GM18519 (cell line): ENCODE measurements around the gene KCNJ5.

Experiments
- ATAC-seq: cut with Tn5 transposase; IDR thresholded peaks from one replicate; pipeline ENCODE4 v1.9.1; 2021; ENCODE audit warnings: mild to moderate bottlenecking, moderate library complexity; ENCODE audit not compliant: unreplicated experiment, low FRiP score

The KCNJ5 gene

DNA sequence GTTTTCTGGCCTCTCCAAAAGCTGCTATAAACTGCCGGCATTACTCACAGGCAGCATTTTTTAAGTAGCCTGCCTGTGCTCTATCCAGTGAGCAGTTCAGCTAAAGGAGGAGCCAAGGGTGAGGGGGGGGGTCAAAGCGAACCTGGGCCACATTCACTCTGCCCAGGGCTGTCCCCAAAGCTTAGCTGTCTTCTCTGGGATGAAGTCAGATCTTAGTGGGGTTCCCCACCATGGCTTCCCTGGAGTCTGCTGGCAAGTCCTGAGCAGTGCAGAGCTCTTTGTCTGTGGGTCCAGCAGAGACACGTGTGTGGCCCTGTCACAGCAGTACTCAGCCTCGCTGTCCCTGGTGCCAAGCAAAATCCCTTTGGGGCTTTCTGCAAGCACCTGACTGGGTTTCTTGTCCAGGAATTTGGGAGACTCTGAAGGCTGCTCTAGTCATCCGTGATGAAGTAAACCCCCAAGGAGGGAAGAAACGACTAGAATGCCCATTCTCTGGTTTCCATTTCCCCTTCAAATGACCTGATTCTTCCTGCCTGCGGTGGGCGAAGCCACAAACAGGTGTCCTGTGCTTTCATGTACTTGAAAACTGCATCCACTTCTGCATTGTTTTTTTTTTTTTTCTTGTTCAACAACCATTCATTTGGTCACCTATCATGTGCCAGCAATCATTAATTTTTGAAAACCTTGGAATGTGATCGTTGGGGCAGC, 2.6 kb downstream of the KCNJ5 start:
- ATAC-seq, result no peak

DNA sequence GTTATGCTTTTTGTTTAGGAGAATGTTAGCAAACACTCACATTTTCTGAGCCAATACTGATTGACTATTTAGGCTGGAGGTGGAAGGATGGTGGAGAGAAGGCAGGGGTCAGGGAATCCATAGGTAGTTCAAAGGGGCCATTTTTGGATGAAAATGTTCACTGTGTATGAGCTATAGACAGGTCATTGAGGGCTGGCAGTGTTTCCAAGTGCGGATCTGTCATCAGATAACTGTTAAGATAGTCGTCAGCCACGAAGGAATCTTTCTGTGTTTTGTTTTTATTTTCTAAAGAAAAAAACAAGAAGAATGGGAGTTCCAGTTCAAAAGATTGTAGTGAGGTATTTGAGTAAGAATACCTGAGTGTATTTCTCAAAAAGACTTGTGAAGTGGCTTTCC, 3.1 kb downstream of the KCNJ5 start:
- no peak for ATAC-seq

DNA sequence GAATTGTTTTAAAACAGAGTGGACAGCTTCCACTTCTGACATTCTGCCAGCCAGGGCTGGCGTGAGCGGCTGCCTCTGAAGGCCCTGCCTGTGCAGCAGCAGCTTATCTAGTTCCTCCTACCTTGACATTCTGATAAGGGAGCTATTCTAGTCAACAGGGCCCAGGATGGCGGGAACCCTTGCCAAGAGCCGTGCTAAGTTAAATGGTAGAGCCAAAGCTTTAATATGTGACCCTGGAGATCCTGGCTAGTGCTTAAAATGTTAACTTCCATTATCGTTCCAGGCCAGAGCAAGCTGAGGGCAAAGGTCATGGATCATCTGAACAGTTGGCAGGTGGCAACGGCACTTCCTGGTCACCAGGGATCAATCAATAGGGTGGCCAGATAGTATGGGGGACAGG, 3.5 kb downstream of the KCNJ5 start:
- ATAC-seq, result no peak

DNA sequence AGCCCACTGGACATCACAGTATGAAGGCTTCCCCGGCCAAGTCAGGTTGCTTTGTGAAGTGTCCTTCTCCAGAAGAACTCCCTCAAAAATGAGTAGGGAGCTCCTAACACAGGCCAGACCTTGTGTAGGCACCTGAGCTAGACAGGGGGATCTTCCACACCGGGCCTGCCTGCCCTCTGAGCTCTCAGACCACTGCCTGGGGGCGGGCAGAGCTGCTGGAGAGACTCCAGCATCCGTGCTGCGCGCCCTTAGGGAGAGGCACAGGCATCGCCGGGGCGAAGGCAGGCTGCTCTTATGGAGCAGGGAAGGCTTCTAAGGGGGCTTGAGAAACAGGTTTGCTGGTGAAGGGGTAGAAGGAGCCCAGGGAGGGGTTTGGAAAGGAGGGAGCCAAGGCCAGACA, 4.4 kb downstream of the KCNJ5 start:
- ATAC-seq, result no peak

DNA sequence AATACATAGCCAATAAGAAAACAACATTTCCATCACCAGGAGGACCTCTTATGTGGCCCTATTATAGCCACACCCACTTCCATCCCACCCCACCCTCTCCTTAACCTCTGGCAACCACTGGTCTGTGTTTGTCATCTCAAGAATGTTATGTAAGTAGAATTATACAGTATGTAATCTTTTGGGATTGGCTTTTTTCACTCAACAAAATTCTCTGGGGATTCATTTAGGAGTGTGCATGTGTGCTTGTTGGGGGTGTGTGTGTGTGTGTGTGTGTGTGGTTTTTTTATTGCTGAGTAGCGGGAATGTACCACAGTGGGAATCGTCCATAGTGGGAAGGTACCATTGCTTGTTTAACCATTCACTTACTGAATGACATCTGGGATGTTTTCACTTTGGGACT, 5.2 kb downstream of the KCNJ5 start:
- ATAC-seq, result no peak

DNA sequence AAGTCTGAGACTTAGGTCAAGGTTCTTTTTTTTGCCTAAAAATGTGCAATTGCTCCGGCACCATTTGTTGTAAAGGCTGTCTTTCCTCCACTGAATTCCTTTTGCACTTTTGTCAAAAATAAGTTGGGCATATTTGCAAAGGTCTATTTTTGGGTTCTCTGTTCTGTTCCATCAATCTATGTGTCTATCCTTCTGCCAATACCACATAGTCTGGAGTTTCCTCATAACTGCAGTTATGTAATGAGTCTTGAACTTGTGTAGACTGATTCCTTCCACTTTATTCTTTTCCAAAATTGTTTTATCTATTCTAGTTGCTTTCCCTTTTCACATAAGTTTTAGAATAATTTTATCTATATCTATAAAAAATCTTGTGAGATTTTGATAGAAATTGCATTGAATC, 6.7 kb downstream of the KCNJ5 start:
- no peak for ATAC-seq

DNA sequence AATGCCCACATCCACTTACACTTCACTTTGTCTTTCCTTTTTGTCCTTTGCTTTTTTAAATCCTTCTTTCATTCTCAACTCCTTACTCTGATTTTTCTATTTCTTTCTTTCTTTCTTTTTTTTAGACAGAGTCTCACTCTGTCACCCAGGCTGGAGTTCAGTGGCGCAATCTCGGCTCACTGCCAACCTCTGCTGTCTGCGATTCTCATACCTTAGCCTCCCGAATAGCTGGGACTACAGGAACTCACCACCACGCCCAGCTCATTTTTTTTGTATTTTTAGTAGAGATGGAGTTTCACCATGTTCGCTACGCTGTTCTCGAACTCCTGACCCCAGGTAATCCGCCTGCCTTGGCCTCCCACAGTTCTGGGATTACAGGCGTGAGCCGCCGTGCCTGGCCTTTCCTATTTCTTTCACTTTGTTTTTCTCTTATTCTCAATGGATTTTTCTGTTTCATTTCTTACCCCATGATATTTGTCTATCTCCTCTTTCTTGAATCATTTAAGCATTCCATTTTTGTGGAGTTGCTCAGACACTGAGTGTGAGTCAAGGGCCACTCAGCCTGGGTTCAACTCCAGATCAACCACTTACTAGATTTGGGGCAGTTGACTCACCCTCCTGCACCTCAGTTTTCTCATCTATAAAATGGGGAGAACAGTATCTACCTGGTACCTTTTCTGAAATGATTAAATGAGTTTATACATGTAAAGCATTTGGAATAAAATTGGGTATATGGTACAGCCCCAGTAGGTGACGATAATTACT, 7.6 kb downstream of the KCNJ5 start:
- no peak for ATAC-seq

DNA sequence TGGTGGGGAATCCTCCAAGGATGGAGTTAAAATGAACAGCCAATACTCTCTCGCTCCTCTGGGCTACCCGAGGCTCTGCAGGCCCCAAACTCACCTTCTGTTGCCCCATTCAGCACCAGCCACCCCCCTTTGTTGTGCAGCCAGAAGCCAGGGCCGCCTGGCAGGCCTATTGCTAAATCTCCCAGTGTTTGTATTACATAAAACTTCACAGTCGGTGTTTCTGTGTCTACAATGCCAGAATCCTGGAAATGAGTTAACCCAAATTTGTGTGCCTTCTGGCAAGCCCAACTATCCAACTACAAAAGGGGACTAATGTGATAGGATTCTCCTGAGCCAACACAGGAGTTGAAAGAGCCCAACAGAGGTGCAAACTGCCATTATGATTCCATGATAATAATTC, 9.3 kb downstream of the KCNJ5 start:
- no peak for ATAC-seq

DNA sequence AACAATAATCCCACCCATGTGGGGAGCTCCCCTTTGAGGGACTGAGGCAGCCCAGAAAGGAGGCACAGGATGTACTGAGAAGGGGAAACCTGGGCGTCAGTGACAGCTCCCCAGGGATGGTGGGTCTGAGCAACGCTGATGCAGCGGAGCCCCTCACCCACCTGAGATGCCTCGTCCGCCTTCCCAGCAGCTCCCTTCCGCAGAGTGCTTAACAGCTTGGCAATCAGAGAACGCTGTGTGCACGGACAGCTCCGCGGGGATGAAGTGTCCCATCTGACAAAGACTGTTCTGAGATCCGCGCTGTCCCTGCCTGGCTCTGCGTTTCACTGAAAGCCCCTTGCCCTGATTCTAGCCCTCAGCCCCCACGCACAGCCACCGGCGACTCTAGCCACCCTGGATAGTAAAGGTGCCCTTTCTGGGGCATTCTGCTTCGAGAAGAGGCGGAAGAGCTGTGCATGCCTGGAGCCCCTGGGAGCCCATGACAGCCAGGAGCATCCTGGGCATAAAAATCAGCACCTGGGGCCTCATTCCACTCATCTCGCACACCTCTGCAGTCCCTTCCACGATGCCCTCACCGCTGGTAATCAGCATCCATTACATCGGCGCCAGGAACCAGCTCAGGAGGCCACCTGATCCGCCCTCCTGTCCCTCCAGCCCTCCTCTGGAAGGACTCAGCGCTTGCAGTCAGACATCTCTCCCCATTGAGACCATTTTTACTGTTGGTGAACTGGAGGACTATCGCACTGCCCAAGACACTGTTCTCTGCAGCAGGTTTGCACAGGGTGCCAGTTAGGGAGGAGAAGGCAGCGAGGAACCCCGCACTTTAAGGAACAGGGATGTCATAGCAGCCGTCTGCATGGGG, 10.7 kb downstream of the KCNJ5 start:
- ATAC-seq, result no peak

DNA sequence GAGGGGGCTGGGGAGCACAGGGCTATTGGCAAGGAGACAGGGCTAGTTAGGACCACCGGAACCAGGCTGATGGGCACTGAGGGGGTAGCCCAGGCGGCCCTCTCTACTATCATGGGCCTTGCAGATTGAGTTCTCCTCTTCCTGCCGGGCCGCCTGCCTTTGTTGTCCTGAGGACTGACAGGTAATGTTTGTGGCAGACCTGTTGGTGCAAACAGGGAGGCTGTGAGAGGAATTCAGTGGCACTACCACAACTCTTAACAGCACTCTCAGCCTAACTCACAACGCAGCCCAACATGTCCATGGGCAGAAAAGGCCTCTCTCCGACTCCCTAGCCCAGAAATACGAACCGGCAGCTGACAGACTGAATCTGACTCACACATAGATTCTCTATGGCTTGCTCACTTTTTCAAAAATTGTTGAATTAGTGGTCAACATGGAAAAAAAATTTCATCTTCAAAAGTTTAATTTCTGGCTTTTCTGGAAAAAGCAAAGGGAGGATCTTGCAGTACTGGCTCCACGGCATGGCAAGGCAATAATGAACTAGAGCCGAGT, 11.4 kb downstream of the KCNJ5 start:
- no peak for ATAC-seq

DNA sequence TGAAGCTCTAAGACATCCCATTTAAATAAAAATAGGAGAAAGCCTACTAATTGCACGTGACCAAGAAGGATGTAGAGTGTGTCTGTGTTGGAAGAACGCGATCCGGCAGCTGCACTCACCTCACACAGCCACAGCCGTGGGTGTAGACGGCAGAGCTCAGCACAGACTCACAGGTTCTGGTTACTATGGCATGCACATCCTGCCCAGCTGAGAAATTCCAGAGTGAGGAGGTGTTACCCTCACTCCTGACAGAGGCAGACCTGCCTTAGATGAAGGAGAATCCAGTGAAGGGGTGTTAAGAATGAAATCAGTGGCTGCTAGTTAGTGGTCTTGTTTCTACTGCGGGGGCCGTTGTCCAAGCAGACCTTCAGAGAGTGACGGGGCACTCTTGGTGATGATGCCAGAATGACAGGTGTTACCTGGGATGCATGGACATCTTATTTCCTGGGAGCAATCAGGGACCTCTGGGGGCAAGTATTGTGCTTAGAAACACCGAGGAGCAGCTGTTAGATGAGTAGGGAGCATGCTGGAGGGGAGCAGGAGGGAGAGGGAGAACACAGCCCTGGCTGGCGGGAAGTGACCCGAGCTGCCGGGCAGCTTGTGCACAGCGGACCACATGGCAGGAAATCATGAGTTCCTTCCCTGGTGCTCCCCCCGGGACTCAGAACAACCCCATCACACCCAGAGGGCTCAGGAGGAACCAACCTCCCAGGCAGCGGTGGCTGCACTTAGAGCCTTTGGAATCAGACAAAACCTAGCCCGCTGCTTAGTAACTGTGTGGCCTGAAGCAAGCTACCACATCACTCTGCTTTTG, 12.3 kb downstream of the KCNJ5 start:
- no peak for ATAC-seq

DNA sequence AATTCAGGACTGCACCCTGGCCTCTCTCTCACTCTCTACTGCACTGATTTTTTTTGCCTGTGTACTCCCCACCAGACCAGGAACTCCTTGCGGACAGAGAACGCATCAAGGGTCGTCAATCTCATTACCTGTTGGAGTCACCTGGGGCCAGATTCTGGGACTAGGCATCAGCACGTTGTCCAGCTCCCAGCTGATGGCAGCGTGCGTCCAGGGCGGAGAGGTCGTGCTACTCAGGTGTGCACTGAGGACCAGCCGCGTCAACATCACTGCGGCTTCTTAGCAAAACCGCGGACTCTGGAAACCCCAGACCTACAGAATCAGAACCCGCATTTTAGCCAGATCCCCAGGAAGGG, 13.1 kb downstream of the KCNJ5 start:
- ATAC-seq, result no peak

DNA sequence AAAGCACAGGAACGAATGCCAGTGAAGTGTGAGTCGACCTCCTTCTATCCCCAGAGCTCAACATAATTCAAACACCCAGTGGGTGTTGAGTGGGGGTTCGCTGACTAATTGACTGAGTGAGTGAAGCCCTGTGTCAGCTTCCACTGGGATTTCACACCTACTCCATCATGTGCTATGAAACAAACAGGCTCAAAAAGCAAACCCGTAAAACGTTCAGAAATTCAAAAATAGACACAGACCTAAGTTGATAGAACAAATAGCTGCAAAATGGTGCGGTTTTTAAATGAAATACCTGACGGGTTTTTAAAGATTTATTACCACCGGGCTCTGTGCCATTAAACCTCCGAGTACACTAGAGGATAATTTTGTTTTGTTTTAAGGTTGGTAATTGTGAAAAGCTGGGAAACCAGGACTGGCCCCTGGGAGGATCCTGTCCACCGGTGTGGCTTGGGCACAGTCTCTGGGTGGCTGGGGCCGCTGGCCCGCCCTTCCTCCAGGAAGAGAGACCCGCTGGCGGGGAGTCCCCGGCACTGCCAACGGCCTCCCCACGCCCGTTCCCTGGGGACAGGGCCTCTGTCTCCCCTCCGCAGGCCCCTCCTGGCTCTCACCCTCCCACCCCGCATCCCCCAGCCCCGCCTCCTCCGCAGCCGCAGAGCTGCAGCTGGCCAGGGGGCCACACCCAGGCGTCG, 13.6 kb downstream of the KCNJ5 start:
- ATAC-seq, result peak; percentile 26

DNA sequence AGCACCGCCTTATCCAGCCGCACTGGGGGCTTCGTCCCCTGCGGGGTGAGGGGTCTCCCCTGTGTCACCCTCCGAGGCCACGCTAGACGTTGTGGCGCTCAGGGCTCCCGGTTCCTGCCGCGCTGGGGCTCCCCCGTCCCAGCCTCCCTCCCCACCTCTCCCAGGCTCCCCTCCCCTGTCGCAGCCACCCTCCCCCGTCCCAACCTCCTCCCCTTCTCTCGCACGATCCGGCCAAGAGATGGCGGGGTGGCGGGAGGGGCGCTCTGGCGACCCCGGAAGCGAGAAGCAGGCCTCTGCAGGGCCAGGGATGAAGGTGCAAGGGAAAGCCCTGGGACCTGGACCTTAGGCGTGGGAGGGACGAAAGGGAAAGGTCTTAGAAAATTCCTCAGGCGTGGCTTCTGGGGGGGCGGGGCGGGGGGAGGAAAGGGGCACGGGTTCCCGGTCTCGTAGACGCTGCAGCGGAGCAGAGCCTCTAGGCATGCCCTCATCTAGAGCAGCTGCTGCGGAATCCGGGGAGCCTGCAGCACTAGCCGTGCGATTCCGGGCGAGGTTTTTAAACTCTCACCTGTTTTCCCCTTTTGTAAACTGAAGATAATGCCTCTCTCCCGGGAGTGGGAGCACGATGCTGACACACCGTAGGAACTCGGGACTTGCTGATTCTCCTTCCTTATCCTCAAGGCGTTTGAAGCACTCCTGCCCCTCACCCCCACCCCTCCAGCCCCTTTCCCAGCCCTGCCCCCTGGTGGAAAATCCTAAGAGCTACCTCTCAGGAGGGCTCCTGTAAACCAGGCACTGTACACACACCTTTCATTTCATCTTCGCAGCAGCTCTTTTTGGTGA, 14.4 kb downstream of the KCNJ5 start:
- peak; percentile 33 for ATAC-seq

DNA sequence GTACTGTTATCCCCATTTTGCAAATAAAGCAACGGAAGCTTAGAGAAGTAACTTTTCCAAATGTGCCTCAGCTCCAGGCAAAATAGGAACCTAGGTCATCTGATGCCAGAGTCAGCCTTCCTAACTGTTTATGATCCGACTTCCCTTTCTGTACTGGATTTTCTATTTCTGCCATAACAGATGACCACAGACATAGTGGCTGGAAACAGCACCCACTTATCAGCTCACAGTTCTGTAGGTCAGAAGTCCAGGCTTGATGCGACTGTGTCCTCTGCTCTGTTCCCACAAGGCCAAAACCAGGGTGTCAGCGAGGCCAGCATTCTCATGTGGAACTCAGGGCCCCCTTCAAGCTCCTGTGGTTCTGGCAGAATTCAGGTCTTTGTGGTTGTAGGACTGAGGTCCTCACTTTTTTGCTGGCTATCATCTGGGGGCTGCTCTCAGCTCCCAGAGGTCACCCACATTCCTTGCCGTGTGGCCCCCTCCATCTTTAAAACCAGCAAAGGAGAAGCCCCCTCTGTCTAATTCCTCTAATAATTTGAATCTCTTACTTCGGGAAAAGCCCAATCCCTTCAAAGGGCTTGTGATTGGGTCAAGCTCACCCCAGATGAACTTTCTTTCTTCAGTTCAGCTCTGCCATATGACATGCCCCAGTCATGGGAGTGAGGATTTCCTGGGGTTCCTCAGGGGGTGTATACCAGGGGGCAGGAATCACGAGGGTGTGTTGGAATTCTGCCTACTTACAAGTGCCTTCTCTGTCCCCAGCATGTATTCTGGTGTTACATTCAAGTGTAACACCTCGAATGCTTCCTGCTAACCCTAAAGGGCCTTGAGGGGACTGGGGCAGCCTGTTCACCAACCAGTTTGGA, 15.3 kb downstream of the KCNJ5 start:
- no peak for ATAC-seq

DNA sequence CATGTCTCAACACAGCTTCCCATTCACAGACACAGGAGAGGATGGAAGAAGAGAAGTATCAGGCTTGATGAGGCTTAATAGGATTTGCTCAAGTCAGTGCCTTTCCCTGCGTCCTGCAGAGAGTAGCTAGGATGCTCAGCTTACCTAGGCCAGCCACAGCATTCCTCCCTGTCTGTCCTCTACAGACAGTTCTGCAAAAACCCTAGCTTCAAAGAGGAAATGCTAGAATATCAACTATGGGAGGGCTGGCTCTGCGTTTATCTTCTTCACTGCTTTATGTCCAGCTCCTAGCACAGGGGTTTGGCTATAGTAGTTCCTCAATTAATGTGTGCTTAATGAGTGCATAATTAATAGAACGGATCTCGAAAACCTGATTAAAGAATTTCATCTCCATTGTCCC, 16.4 kb downstream of the KCNJ5 start:
- ATAC-seq, result no peak

DNA sequence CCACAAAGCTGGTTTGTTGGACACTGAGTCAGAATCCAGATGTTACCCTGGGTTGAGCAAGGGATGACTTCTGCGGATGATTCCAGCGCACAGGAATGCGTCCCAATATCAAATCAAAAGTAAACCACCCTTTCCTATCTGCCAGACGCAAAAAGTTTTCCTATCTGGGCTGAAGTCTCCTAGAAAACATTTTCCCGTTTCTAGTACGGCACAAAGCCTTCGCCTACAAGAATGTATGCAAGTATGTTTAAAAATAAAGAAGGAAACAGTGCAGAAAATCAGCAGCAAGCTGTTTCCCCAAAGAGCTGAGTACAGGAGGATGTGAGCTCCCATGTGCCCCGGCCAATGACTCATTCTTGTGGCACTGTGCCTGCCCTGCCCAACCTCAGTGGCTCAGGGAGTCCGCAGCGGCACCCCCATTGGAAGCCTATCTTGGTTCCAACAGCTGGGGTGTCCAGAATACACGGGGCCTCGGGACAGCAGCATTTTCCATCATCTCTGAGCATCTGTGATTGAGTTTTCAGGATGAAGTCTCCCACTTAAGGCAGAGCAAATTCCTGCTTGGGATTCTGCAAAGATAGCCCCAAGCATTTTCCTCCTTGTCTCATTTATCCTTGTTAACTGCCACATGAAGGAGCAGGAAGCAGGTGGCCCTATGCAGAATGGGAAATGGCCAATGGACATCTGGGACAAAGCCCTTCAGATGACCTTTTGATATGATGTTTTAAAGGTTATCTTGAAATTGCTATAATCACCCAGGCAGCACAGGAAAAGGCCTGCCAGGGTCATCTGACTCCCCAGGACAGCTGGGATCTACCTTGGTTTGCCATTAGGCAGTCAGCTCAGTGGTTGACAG, 17.5 kb downstream of the KCNJ5 start:
- no peak for ATAC-seq
